Measurements from ENCODE around the gene TSPAN8.

DNA sequence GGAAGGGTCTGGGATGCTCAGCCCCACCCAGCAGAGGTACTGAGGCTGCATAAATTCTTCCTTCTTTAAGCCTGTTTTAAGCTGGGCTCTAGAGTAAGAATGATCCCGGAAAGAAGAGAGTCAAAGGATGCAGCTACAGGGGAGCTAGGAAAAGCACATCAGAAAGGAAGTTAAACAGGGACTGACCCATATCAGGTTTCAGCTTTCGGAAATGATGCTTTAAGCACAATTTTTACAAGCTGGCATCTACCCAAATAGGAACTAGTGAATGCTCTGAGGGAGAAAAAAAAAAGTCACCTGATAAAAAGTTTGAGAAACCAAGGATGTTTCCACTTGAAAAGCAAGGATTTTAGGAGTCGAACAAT is 22.0 kb downstream of the TSPAN8 start:
- TF ChIP-seq, protein P1, sequence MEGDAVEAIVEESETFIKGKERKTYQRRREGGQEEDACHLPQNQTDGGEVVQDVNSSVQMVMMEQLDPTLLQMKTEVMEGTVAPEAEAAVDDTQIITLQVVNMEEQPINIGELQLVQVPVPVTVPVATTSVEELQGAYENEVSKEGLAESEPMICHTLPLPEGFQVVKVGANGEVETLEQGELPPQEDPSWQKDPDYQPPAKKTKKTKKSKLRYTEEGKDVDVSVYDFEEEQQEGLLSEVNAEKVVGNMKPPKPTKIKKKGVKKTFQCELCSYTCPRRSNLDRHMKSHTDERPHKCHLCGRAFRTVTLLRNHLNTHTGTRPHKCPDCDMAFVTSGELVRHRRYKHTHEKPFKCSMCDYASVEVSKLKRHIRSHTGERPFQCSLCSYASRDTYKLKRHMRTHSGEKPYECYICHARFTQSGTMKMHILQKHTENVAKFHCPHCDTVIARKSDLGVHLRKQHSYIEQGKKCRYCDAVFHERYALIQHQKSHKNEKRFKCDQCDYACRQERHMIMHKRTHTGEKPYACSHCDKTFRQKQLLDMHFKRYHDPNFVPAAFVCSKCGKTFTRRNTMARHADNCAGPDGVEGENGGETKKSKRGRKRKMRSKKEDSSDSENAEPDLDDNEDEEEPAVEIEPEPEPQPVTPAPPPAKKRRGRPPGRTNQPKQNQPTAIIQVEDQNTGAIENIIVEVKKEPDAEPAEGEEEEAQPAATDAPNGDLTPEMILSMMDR (IDR thresholded peaks at IDR 0.05) = no peak
- no peak for TF ChIP-seq POLR2A (IDR thresholded peaks at IDR 0.05)
